ENCODE data around the gene AMPH.

AMPH gene

GRCh38 chr7:38545977-38546376 lies 85.2 kb downstream of the AMPH start:
- DNase-seq (ENCODE audit: low read depth in 2 of 3, low spot score in 1 of 3): no peak

GRCh38 chr7:38542156-38542555 lies 89.0 kb downstream of the AMPH start:
- DNase-seq (ENCODE audit: low read depth in 2 of 3, low spot score in 1 of 3): no peak

- no peak for DNase-seq (ENCODE audit: low read depth in 2 of 3, low spot score in 1 of 3)
Measured at GRCh38 chr7:38541440-38541839, 89.7 kb downstream of the AMPH start.

GRCh38 chr7:38539477-38540081 lies 91.6 kb downstream of the AMPH start:
- no peak for DNase-seq (ENCODE audit: low read depth in 2 of 3, low spot score in 1 of 3)

GRCh38 chr7:38535073-38535472 lies 96.1 kb downstream of the AMPH start:
- no peak for DNase-seq (ENCODE audit: low read depth in 2 of 3, low spot score in 1 of 3)

- DNase-seq (ENCODE audit: low read depth in 2 of 3, low spot score in 1 of 3): no peak
Measured at GRCh38 chr7:38525857-38526256, 105.3 kb downstream of the AMPH start.

- no peak for DNase-seq (ENCODE audit: low read depth in 2 of 3, low spot score in 1 of 3)
Measured at GRCh38 chr7:38524786-38525185, 106.4 kb downstream of the AMPH start.

- no peak for DNase-seq (ENCODE audit: low read depth in 2 of 3, low spot score in 1 of 3)
Measured at GRCh38 chr7:38520741-38521140, 110.4 kb downstream of the AMPH start.

- DNase-seq (ENCODE audit: low read depth in 2 of 3, low spot score in 1 of 3): no peak
Measured at GRCh38 chr7:38518541-38518940, 112.6 kb downstream of the AMPH start.

GRCh38 chr7:38512704-38513103 lies 118.5 kb downstream of the AMPH start:
- DNase-seq (ENCODE audit: low read depth in 2 of 3, low spot score in 1 of 3): no peak

- no peak for DNase-seq (ENCODE audit: low read depth in 2 of 3, low spot score in 1 of 3)
Measured at GRCh38 chr7:38512291-38512690, 118.9 kb downstream of the AMPH start.

- DNase-seq (ENCODE audit: low read depth in 2 of 3, low spot score in 1 of 3): no peak
Measured at GRCh38 chr7:38507384-38507783, 123.8 kb downstream of the AMPH start.

- DNase-seq (ENCODE audit: low read depth in 2 of 3, low spot score in 1 of 3): no peak
Measured at GRCh38 chr7:38506756-38507155, 124.4 kb downstream of the AMPH start.

- DNase-seq (ENCODE audit: low read depth in 2 of 3, low spot score in 1 of 3): no peak
Measured at GRCh38 chr7:38506004-38506403, 125.2 kb downstream of the AMPH start.

- no peak for DNase-seq (ENCODE audit: low read depth in 2 of 3, low spot score in 1 of 3)
Measured at GRCh38 chr7:38504684-38505083, 126.5 kb downstream of the AMPH start.

- no peak for DNase-seq (ENCODE audit: low read depth in 2 of 3, low spot score in 1 of 3)
Measured at GRCh38 chr7:38502848-38503247, 128.3 kb downstream of the AMPH start.

- no peak for DNase-seq (ENCODE audit: low read depth in 2 of 3, low spot score in 1 of 3)
Measured at GRCh38 chr7:38502289-38502688, 128.9 kb downstream of the AMPH start.

- DNase-seq (ENCODE audit: low read depth in 2 of 3, low spot score in 1 of 3): no peak
Measured at GRCh38 chr7:38492010-38492409, 139.2 kb downstream of the AMPH start.

- DNase-seq (ENCODE audit: low read depth in 2 of 3, low spot score in 1 of 3): no peak
Measured at GRCh38 chr7:38482521-38482920, 148.7 kb downstream of the AMPH start.

GRCh38 chr7:38481401-38481800 lies 149.8 kb downstream of the AMPH start:
- DNase-seq (ENCODE audit: low read depth in 2 of 3, low spot score in 1 of 3): no peak

- DNase-seq (ENCODE audit: low read depth in 2 of 3, low spot score in 1 of 3): no peak
Measured at GRCh38 chr7:38478404-38478803, 152.8 kb downstream of the AMPH start.

GRCh38 chr7:38477333-38477732 lies 153.8 kb downstream of the AMPH start:
- no peak for DNase-seq (ENCODE audit: low read depth in 2 of 3, low spot score in 1 of 3)

- DNase-seq (ENCODE audit: low read depth in 2 of 3, low spot score in 1 of 3): no peak
Measured at GRCh38 chr7:38476764-38477163, 154.4 kb downstream of the AMPH start.

GRCh38 chr7:38465956-38466355 lies 165.2 kb downstream of the AMPH start:
- no peak for DNase-seq (ENCODE audit: low read depth in 2 of 3, low spot score in 1 of 3)
